Sciatic nerve (tissue), 2 donors: ENCODE measurements around the gene OR13D1. TPM values are rescaled to one million over a fixed set of nuclear protein-coding genes. Genes with fewer than 3 reads are reported as not detected.
"Not testable (repeated sequence)": the region's sequence is repeated elsewhere in the genome, so short reads cannot be mapped to it uniquely, and the experiment has no call there.

Experiments used
- ATAC-seq: fragments of 200-7000 bp; cut with Tn5 transposase; one replicate; pipeline ENCODE4 v1.9.1; 2020; ENCODE audit warnings: mild to moderate bottlenecking, moderate library complexity
- DNase-seq: peaks from one replicate; pipeline ENCODE4 v3.0.0-alpha.2; 2020; ENCODE audit warnings: low spot score
- intact Hi-C: fragments of 100-400 bp; cut with DNase I; formaldehyde crosslinking; loops from one replicate; pipeline ENCODE4 v1.14.2; 2022
- total RNA-seq: library from RNA; stranded (reverse); fragmentation: NEBNext Ultra II Directional; extraction: Animal tissue kit (Norgen Biotek cat#: 25700); gene quantifications from one replicate; pipeline ENCODE4 v1.2.1, GENCODE V29; 2021
- donor health status: DM: no; HTN: no; CAD: no.
- donor health status: DM: no; HTN: no; CAD: no.

OR13D1 gene, protein sequence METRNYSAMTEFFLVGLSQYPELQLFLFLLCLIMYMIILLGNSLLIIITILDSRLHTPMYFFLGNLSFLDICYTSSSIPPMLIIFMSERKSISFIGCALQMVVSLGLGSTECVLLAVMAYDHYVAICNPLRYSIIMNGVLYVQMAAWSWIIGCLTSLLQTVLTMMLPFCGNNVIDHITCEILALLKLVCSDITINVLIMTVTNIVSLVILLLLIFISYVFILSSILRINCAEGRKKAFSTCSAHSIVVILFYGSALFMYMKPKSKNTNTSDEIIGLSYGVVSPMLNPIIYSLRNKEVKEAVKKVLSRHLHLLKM
- total RNA-seq, result not detected

- no peak for ATAC-seq
- DNase-seq, result no peak
- intact Hi-C loops, result no loop called here
These were observed at the start of gene OR13D1 for GRCh38 chr9:104694218-104694617. Gene OR13D1, plus strand, starts transcription at chr9:104694518. Its CDS starts 0 bp downstream, at chr9:104694518.

DNA sequence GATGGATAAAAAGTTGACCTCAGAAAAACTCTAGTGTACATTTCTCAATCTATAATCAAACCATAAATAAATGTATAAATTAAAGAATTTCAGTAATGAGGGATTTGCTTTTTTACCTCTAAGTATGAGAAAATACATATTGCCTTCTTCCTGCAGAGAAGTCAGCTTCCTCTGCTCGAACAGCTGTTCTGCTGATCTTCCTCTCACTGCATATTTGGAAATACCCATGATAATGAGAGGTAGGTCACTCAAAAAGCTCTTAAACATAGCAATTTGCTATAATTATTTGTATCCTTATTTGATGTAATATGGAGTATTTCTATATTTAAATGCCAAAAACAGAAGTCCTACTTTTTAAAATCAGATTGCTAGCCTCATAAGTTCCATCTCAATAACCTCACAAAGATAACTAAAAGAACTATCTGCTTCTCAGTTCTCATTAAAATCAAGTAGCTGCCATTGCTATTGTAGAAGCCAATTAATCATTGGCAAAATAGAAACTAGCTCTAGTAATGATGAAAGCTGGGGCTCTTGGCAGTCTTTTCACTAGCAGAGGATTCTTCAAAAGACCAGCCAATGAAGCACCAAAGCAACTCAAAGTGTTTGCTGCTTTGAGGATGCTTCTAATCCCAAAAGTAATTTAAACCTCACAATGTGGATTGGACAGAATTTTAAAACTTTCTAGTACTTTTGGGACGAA, 35.7 kb upstream of the OR13D1 start:
- intact Hi-C loops, result no loop called here
- DNase-seq (no peak), ATAC-seq (no peak)

GRCh38 chr9:104675611-104676010, 18.7 kb upstream of the OR13D1 start:
- ATAC-seq (no peak), DNase-seq (no peak)
- intact Hi-C loops, result no loop called here

GRCh38 chr9:104682642-104683041, 11.7 kb upstream of the OR13D1 start:
- no peak for DNase-seq
- intact Hi-C loops, result no loop called here
- no peak for ATAC-seq

- DNase-seq (no peak), ATAC-seq (no peak)
- intact Hi-C loops, result no loop called here
These were observed 8.2 kb upstream of the OR13D1 start for GRCh38 chr9:104686081-104686480.

DNA sequence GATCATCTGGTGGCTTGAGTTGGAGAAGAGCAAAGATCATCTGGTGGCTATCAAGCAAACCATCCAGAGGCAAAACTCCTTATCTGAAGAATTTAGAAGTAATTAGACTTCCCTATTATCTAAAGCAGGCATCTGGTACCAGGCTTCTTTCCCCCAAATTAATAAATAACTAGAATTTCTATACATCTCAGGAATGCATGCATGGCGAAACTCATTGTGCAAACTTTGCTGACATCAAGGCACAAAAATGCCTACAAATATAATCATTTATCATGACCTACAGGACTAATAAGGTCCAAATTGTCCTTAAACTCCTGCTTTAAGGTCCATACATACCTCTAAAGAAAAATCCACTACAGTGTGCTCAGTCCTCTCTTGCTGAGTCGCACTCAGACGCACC, 6.0 kb downstream of the OR13D1 start:
- intact Hi-C loops, result no loop called here
- DNase-seq (no peak), ATAC-seq (no peak)

- intact Hi-C loops, ATAC-seq, DNase-seq: not testable (repeated sequence)
These were observed 14.4 kb downstream of the OR13D1 start for GRCh38 chr9:104708737-104709136.

DNA sequence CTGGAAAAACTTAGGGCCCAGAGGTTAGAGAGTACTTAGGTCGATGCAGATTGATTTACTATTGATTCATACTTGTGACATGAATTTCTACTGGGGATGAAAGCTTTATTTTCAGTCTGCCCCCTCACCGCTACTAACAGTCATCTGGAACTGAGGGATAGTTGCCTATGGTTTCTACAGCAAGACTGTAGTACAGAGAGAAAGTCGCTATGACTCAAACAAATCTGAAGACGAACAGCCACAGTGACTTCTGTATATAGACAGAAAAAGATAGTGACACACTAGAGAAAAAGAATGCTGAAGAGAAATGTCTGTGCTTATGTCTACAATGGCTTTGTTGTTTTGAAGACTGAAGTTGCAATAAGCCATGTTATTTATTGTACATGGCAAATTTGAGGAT, 17.3 kb downstream of the OR13D1 start:
- ATAC-seq (no peak), DNase-seq (no peak)
- intact Hi-C loops, result no loop called here

DNA sequence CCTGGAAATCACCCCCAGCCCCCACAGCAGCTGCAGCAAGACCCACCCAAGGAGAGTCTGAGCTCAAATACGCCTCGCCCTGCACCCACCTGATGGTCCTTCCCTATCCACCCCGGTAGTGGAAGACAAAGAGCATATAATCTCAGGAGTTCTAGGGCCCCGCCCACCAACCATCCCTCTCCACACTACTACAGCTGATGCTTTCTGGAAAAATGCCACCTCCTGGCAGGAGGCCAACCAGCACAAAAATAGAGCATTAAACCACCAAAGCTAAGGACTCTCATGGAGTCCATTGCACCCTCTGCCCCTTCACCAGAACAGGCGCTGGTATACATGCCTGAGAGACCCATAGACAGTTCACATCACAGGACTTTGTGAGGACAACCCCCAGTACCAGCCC, 30.7 kb downstream of the OR13D1 start:
- DNase-seq, result no peak
- ATAC-seq, result no peak
- intact Hi-C loops, result no loop called here

GRCh38 chr9:104738452-104738851, 44.1 kb downstream of the OR13D1 start:
- intact Hi-C loops, result no loop called here
- DNase-seq, result no peak
- ATAC-seq, result no peak

- intact Hi-C loops, result no loop called here
- no peak for ATAC-seq
- no peak for DNase-seq
These were observed 46.3 kb downstream of the OR13D1 start for GRCh38 chr9:104740621-104741020.

DNA sequence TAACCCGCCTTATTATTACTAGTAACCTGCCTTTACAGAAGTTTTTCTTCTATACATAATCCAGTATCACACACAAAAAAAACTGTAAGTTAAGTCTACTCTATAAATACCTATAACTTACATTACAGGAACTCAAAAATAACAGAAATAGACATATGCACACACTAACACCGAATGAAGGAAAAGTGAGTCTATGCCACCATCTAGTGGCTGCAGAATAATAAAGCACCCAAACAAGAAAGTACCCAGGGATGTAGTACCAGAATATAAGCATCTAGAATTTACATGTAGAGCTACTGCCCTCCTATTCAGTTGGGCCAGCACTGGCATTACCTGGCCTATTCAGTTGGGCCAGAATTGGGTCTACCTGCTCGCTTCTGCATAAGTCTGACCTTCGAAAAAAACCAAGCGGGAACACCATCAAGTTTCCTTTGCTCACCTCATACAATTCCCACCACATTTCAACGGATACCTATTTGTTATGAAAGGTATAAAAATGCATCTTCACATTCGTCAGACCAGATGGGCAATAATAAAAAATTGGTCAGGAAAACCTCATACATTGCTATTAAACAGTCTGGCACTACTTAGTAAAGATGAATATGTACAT, 49.2 kb downstream of the OR13D1 start:
- DNase-seq (no peak), ATAC-seq (no peak)
- intact Hi-C loops, result no loop called here

Other genes with a start within 250 kb of the OR13D1 start
- not detected for gene OR13F1, start 190.3 kb upstream of the OR13D1 start, total RNA-seq
- not detected for gene OR13C4, start 167.3 kb upstream of the OR13D1 start, total RNA-seq
- not detected for gene OR13C3, start 157.7 kb upstream of the OR13D1 start, total RNA-seq
- not detected for gene OR13C8, start 125.3 kb upstream of the OR13D1 start, total RNA-seq
- gene OR13C5, start 95.1 kb upstream of the OR13D1 start, total RNA-seq, result not detected
- not detected for gene OR13C2, start 88.9 kb upstream of the OR13D1 start, total RNA-seq
- not detected for gene OR13C9, start 76.3 kb upstream of the OR13D1 start, total RNA-seq
- 28.9 TPM for gene NIPSNAP3A, start 53.2 kb downstream of the OR13D1 start, total RNA-seq
- gene NIPSNAP3B, start 69.6 kb downstream of the OR13D1 start, total RNA-seq, result 5.7 TPM
- 65.8 TPM for gene ABCA1, start 233.6 kb downstream of the OR13D1 start, total RNA-seq